Measurements from ENCODE around the gene LRRC45.

LRRC45 gene

DNA sequence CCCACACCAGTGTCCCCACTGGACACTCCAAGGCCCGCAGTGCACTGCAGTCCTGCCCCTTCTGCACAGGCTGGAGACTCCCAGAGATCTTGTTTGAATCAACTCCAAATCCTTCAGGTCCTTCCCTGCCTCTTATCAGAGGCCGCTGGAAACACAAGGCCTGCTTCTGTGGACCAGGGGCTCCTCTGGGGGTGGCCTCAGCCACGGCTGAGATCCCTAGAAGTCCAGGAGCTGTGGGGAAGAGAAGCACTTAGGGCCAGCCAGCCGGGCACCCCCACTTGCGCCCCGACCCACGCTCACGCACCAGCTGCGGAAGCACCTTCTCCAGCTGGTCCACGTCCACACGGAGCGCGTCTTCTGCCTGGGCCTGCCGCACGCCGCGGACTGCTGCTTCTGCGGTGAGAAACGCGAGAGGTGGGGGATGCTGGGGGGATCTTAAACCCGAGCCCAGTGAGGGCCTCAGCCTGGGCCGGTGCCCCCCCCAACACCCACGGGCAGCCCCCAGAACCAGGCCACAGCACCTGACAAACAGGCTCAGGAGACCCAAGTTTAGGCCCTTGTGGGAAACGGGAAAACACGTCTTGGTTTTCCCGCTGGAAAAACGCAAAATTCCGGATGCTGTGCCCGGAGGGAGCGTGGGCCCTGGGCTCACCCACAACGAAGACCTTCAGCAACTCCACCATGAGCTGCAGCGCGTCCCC, 4.0 kb upstream of the LRRC45 start:
- Histone ChIP-seq H4K8ac (ENCODE audit: low read depth, low read length) (no peak overlapping the region), H3K4ac (ENCODE audit: low read length) (peak overlapping the region; percentile 10), H3K9me3 (replicated peaks in 1 of 2; ENCODE audit: control insufficient read depth in 2 of 2, insufficient read depth in 1 of 2, low read depth in 1 of 2, low read length in 2 of 2) (no peaks in the 10 kb centered on the region), H3K27me3 (ENCODE audit: control insufficient read depth in 3 of 3, insufficient read depth in 3 of 3, low read depth in 1 of 3, low read length in 3 of 3) (no peaks in the 10 kb centered on the region), H2BK5ac (ENCODE audit: low read length) (no peak overlapping the region), H3K4me3 (ENCODE audit: low read length in 2 of 2) (no peak overlapping the region), H3K4me2 (ENCODE audit: insufficient read depth, low read length, poor library complexity, severe bottlenecking) (no peak overlapping the region), H3K9ac (ENCODE audit: low read depth, low read length, poor library complexity) (peak overlapping the region; percentile 21), H2BK12ac (ENCODE audit: low read length) (no peak overlapping the region), H3K14ac (ENCODE audit: low read length) (no peak overlapping the region), H2BK15ac (ENCODE audit: low read length) (no peak overlapping the region), H3K23ac (ENCODE audit: low read depth, low read length, poor library complexity) (peak overlapping the region; percentile 55), H3K79me1 (ENCODE audit: low read depth, low read length) (peaks cover 26% of the 10 kb centered on the region), H4K91ac (ENCODE audit: low read depth, low read length, poor library complexity) (no peak overlapping the region), H3K27ac (replicated peaks; ENCODE audit: low read length) (no peak overlapping the region), H2AFZ (ENCODE audit: low read length) (no peak overlapping the region), H3K4me1 (ENCODE audit: control insufficient read depth in 2 of 2, insufficient read depth in 1 of 2, low read depth in 1 of 2, low read length in 2 of 2) (peaks cover 8 to 16% of the 10 kb centered on the region in 2 donors), H2BK120ac (ENCODE audit: low read depth, low read length) (peak overlapping the region; percentile 61), H3K18ac (ENCODE audit: low read length) (no peak overlapping the region), H3K36me3 (replicated peaks in 1 of 2; ENCODE audit: control insufficient read depth in 2 of 2, insufficient read depth in 2 of 2, low read length in 2 of 2) (peaks cover 6 to 27% of the 10 kb centered on the region in 2 donors), H2AK5ac (ENCODE audit: low read depth, low read length) (peak overlapping the region; percentile 53)
- WGBS, 2 donors (ENCODE audit: extremely low coverage in 2 of 2, insufficient read length in 2 of 2, insufficient replicate concordance in 1 of 2): no CpG with 5 or more reads among the region's 33 CpGs
- DNase-seq (ENCODE audit: low spot score): no peak

GRCh38 chr17:82019690-82020571, 3.2 kb upstream of the LRRC45 start:
- Histone ChIP-seq H3K18ac (ENCODE audit: low read length) (peak overlapping the region; percentile 44), H3K4ac (ENCODE audit: low read length) (peak overlapping the region; percentile 10), H3K4me1 (ENCODE audit: control insufficient read depth in 2 of 2, insufficient read depth in 1 of 2, low read depth in 1 of 2, low read length in 2 of 2) (peaks cover 9 to 19% of the 10 kb centered on the region in 2 donors)

GRCh38 chr17:82020572-82021106, 2.5 kb upstream of the LRRC45 start:
- H4K91ac ChIP-seq (ENCODE audit: low read depth, low read length, poor library complexity): no peak overlapping the region
- H3K18ac ChIP-seq (ENCODE audit: low read length): no peak overlapping the region
- no CpG with 5 or more reads among the region's 14 CpGs for WGBS, 2 donors (ENCODE audit: extremely low coverage in 2 of 2, insufficient read length in 2 of 2, insufficient replicate concordance in 1 of 2)

More at GRCh38 chr17:82019690-82020571, 3.2 kb upstream of the LRRC45 start:
- H2BK12ac ChIP-seq (ENCODE audit: low read length): no peak overlapping the region
- no peak overlapping the region for H2AFZ ChIP-seq (ENCODE audit: low read length)
- peak overlapping the region; percentile 84 for H2BK5ac ChIP-seq (ENCODE audit: low read length)
- no peaks in the 10 kb centered on the region for H3K27me3 ChIP-seq (ENCODE audit: control insufficient read depth in 3 of 3, insufficient read depth in 3 of 3, low read depth in 1 of 3, low read length in 3 of 3)
- H3K14ac ChIP-seq (ENCODE audit: low read length): no peak overlapping the region
- peaks cover 27% of the 10 kb centered on the region for H3K79me1 ChIP-seq (ENCODE audit: low read depth, low read length)
- no peak overlapping the region for H2BK120ac ChIP-seq (ENCODE audit: low read depth, low read length)
- peak overlapping the region; percentile 77 for H3K9ac ChIP-seq (ENCODE audit: low read depth, low read length, poor library complexity)
- H3K23ac ChIP-seq (ENCODE audit: low read depth, low read length, poor library complexity): no peak overlapping the region
- DNase-seq (ENCODE audit: low spot score): peak; percentile 56
- no peaks in the 10 kb centered on the region for H3K9me3 ChIP-seq (replicated peaks in 1 of 2; ENCODE audit: control insufficient read depth in 2 of 2, insufficient read depth in 1 of 2, low read depth in 1 of 2, low read length in 2 of 2)
- H3K27ac ChIP-seq (replicated peaks; ENCODE audit: low read length): peak overlapping the region; percentile 22
- no peak overlapping the region for H4K8ac ChIP-seq (ENCODE audit: low read depth, low read length)
- peaks cover 6 to 28% of the 10 kb centered on the region in 2 donors for H3K36me3 ChIP-seq (replicated peaks in 1 of 2; ENCODE audit: control insufficient read depth in 2 of 2, insufficient read depth in 2 of 2, low read length in 2 of 2)
- peak overlapping the region; percentile 88 for H2AK5ac ChIP-seq (ENCODE audit: low read depth, low read length)
- H4K91ac ChIP-seq (ENCODE audit: low read depth, low read length, poor library complexity): no peak overlapping the region
- WGBS, 2 donors (ENCODE audit: extremely low coverage in 2 of 2, insufficient read length in 2 of 2, insufficient replicate concordance in 1 of 2): no CpG with 5 or more reads among the region's 34 CpGs
- peak overlapping the region in 1 of 2 donors; percentile 9 for H3K4me3 ChIP-seq (ENCODE audit: low read length in 2 of 2)
- H2BK15ac ChIP-seq (ENCODE audit: low read length): peak overlapping the region; percentile 9
- H3K4me2 ChIP-seq (ENCODE audit: insufficient read depth, low read length, poor library complexity, severe bottlenecking): no peak overlapping the region

More at GRCh38 chr17:82020572-82021106, 2.5 kb upstream of the LRRC45 start:
- Histone ChIP-seq H3K36me3 (replicated peaks in 1 of 2; ENCODE audit: control insufficient read depth in 2 of 2, insufficient read depth in 2 of 2, low read length in 2 of 2) (peaks cover 8 to 33% of the 10 kb centered on the region in 2 donors), H2AFZ (ENCODE audit: low read length) (no peak overlapping the region), H3K27me3 (ENCODE audit: control insufficient read depth in 3 of 3, insufficient read depth in 3 of 3, low read depth in 1 of 3, low read length in 3 of 3) (no peaks in the 10 kb centered on the region), H2BK15ac (ENCODE audit: low read length) (no peak overlapping the region), H3K9ac (ENCODE audit: low read depth, low read length, poor library complexity) (no peak overlapping the region), H3K27ac (replicated peaks; ENCODE audit: low read length) (peak overlapping the region; percentile 22), H3K9me3 (replicated peaks in 1 of 2; ENCODE audit: control insufficient read depth in 2 of 2, insufficient read depth in 1 of 2, low read depth in 1 of 2, low read length in 2 of 2) (no peaks in the 10 kb centered on the region), H3K4me2 (ENCODE audit: insufficient read depth, low read length, poor library complexity, severe bottlenecking) (no peak overlapping the region), H2BK120ac (ENCODE audit: low read depth, low read length) (no peak overlapping the region), H2BK5ac (ENCODE audit: low read length) (peak overlapping the region; percentile 84), H3K4me3 (ENCODE audit: low read length in 2 of 2) (peak overlapping the region in 1 of 2 donors; percentile 81), H3K14ac (ENCODE audit: low read length) (no peak overlapping the region), H2AK5ac (ENCODE audit: low read depth, low read length) (peak overlapping the region; percentile 88), H4K8ac (ENCODE audit: low read depth, low read length) (no peak overlapping the region), H3K4ac (ENCODE audit: low read length) (no peak overlapping the region), H3K23ac (ENCODE audit: low read depth, low read length, poor library complexity) (no peak overlapping the region), H2BK12ac (ENCODE audit: low read length) (no peak overlapping the region), H3K4me1 (ENCODE audit: control insufficient read depth in 2 of 2, insufficient read depth in 1 of 2, low read depth in 1 of 2, low read length in 2 of 2) (peaks cover 9 to 19% of the 10 kb centered on the region in 2 donors), H3K79me1 (ENCODE audit: low read depth, low read length) (peaks cover 27% of the 10 kb centered on the region)
- DNase-seq (ENCODE audit: low spot score): no peak
